SK-N-SH (cell line): Measurements from ENCODE around the gene PNO1. TPM values are rescaled to one million over a fixed set of nuclear protein-coding genes. Genes with fewer than 3 reads are reported as not detected.

Source experiments
- CTCF ChIA-PET: fragments of 300-600, 350-600 bp; formaldehyde crosslinking; extraction: SDS; loops from one replicate; lab custom pipeline; 2021; lab: Yijun Ruan, JAX
- POLR2A ChIA-PET: fragments of 350-600 bp; sonication (Branson Sonifier 250); formaldehyde crosslinking; extraction: SDS; loops from one replicate; lab custom pipeline; 2020; ENCODE audit warnings: antibody characterized with exemption, inconsistent platforms; lab: Yijun Ruan, JAX
- DNase-seq: peaks from one replicate; pipeline ENCODE4 v3.0.0; 2012
- H2AFZ ChIP-seq: fragments of 200-600 bp; sonication (generic); 2 replicates; pipeline ENCODE4 v1.8.1; 2016; ENCODE audit warnings: antibody characterized with exemption, mild to moderate bottlenecking, low read depth
- H3F3A ChIP-seq: fragments of 200-600 bp; sonication (generic); replicated peaks from 2 replicates; pipeline ENCODE3; 2016; ENCODE audit warnings: antibody characterized with exemption, mild to moderate bottlenecking; ENCODE audit not compliant: insufficient read depth
- H3K27ac ChIP-seq, 2 experiments: fragments of 200-500 bp in 1 of 2; fragments of 200-600 bp in 1 of 2; sonication (Bioruptor generic) in 1 of 2; sonication (generic), shearing (Covaris generic) in 1 of 2; 2 replicates each; pipeline versions ENCODE4 v1.5.1 to v1.6.1; 2014 to 2016; ENCODE audit warnings: low read depth in 2 of 2, inconsistent platforms in 1 of 2, low read length in 1 of 2, mild to moderate bottlenecking in 1 of 2, mixed read lengths in 1 of 2
- H3K27me3 ChIP-seq: fragments of 200-600 bp; sonication (generic), shearing (Covaris generic); 2 replicates; pipeline ENCODE4 v1.6.1; 2016; ENCODE audit warnings: mixed run types; ENCODE audit not compliant: insufficient read depth
- H3K36me3 ChIP-seq, 2 experiments: fragments of 200-500 bp in 1 of 2; fragments of 200-600 bp in 1 of 2; sonication (Bioruptor generic) in 1 of 2; sonication (generic) in 1 of 2; replicated peaks in 1 of 2; 2 replicates each; pipeline versions ENCODE3 to v1.5.1; 2014 to 2016; ENCODE audit warnings: low read length in 1 of 2, mild to moderate bottlenecking in 1 of 2; ENCODE audit not compliant: insufficient read depth in 2 of 2, control insufficient read depth in 1 of 2
- H3K4me1 ChIP-seq, 2 experiments: fragments of 200-500 bp in 1 of 2; fragments of 200-600 bp in 1 of 2; sonication (Bioruptor generic) in 1 of 2; sonication (generic), shearing (Covaris generic) in 1 of 2; 2 replicates each; pipeline versions ENCODE4 v1.5.1 to v1.6.1; 2014 to 2016; ENCODE audit warnings: low read depth in 1 of 2, low read length in 1 of 2, mixed run types in 1 of 2; ENCODE audit not compliant: insufficient read depth in 2 of 2, control insufficient read depth in 1 of 2
- H3K4me2 ChIP-seq: fragments of 200-600 bp; sonication (generic), shearing (Covaris generic); 2 replicates; pipeline ENCODE4 v1.6.1; 2017; ENCODE audit warnings: mixed run types
- H3K4me3 ChIP-seq, 2 experiments: fragments of 200-500 bp in 1 of 2; fragments of 200-600 bp in 1 of 2; sonication (Bioruptor generic) in 1 of 2; sonication (generic), shearing (Covaris generic) in 1 of 2; 2 replicates each; pipeline versions ENCODE4 v1.5.1 to v1.8.1; 2014 to 2016; ENCODE audit warnings: low read depth in 2 of 2, inconsistent platforms in 1 of 2, low read length in 1 of 2, mild to moderate bottlenecking in 1 of 2, mixed read lengths in 1 of 2, moderate library complexity in 1 of 2
- H3K79me2 ChIP-seq: fragments of 200-600 bp; sonication (generic); 2 replicates; pipeline ENCODE4 v1.8.1; 2017; ENCODE audit warnings: mild to moderate bottlenecking; ENCODE audit not compliant: insufficient read depth
- H3K9ac ChIP-seq: fragments of 200-600 bp; sonication (generic); 2 replicates; pipeline ENCODE4 v1.6.1; 2017; ENCODE audit warnings: mixed run types
- H3K9me2 ChIP-seq: fragments of 200-600 bp; sonication (generic); 2 replicates; pipeline ENCODE4 v1.6.1; 2017; ENCODE audit warnings: mixed run types
- H3K9me3 ChIP-seq: fragments of 200-600 bp; sonication (generic); 2 replicates; pipeline ENCODE4 v1.6.1; 2017; ENCODE audit warnings: mixed run types, mild to moderate bottlenecking, moderate library complexity
- H4K20me1 ChIP-seq: fragments of 200-600 bp; sonication (generic); 2 replicates; pipeline ENCODE4 v1.6.1; 2017; ENCODE audit warnings: mild to moderate bottlenecking, mixed run types; ENCODE audit not compliant: insufficient read depth
- CHD2 ChIP-seq: fragments of 150-350 bp; IDR thresholded peaks from 2 replicates; pipeline ENCODE4 v1.6.1; 2018; ENCODE audit warnings: low read length; ENCODE audit not compliant: partially characterized antibody
- EP300 ChIP-seq, 2 experiments: IDR thresholded peaks; 2 replicates each; pipeline versions ENCODE4 v1.4.0 to v1.6.1; 2012; ENCODE audit warnings: borderline replicate concordance in 1 of 2, low read depth in 1 of 2, low read length in 1 of 2
- EZH2phosphoT487 ChIP-seq: fragments of 200-600 bp; sonication (generic); IDR thresholded peaks from 2 replicates; pipeline ENCODE4 v1.6.1; 2017; ENCODE audit warnings: low read depth, mixed run types, mild to moderate bottlenecking, antibody characterized with exemption, moderate library complexity, borderline replicate concordance
- FOXM1 ChIP-seq: IDR thresholded peaks from 2 replicates; pipeline ENCODE4 v1.4.0; 2012; ENCODE audit warnings: low read depth, mild to moderate bottlenecking
- GABPA ChIP-seq: IDR thresholded peaks from 2 replicates; pipeline ENCODE4 v1.4.0; 2012; ENCODE audit warnings: low read depth, mild to moderate bottlenecking
- GATA2 ChIP-seq: sonication (generic); formaldehyde crosslinking; IDR thresholded peaks from 2 replicates; pipeline ENCODE4 v1.5.0; 2020; ENCODE audit warnings: mild to moderate bottlenecking, missing genetic modification reagents
- MXI1 ChIP-seq: IDR thresholded peaks from 2 replicates; pipeline ENCODE4 v1.6.1; 2012; ENCODE audit warnings: mild to moderate bottlenecking, low read depth, low read length, improper control_type of control experiment
- NRF1 ChIP-seq: IDR thresholded peaks from 2 replicates; pipeline ENCODE4 v1.6.1; 2012; ENCODE audit warnings: low read depth, mild to moderate bottlenecking, low read length
- PBX3 ChIP-seq: IDR thresholded peaks from 2 replicates; pipeline ENCODE4; 2012
- RAD21 ChIP-seq: IDR thresholded peaks from 2 replicates; pipeline ENCODE4 v1.6.1; 2012; ENCODE audit warnings: mild to moderate bottlenecking, low read length
- RCOR1 ChIP-seq: fragments of 150-350 bp; IDR thresholded peaks from 2 replicates; pipeline ENCODE4 v1.6.1; 2017; ENCODE audit warnings: antibody characterized with exemption, low read length
- REST ChIP-seq: IDR thresholded peaks from 2 replicates; pipeline ENCODE4 v1.6.1; 2012; ENCODE audit warnings: mild to moderate bottlenecking, low read depth, low read length, moderate library complexity
- RFX5 ChIP-seq: IDR thresholded peaks from 2 replicates; pipeline ENCODE4 v1.6.1; 2012; ENCODE audit warnings: mild to moderate bottlenecking, improper control_type of control experiment, low read length
- SIN3A ChIP-seq: IDR thresholded peaks from 2 replicates; pipeline ENCODE4 v1.6.1; 2012; ENCODE audit warnings: low read depth, mild to moderate bottlenecking, low read length, moderate library complexity, borderline replicate concordance
- TAF1 ChIP-seq: IDR thresholded peaks from 2 replicates; pipeline ENCODE4 v1.6.1; 2012; ENCODE audit warnings: low read depth, mild to moderate bottlenecking, low read length, moderate library complexity, borderline replicate concordance
- ZBTB33 ChIP-seq: IDR thresholded peaks from 2 replicates; pipeline ENCODE4 v1.4.0; 2012; ENCODE audit warnings: low read depth, borderline replicate concordance
- WGBS: methylation state at CpG from one replicate; pipeline ENCODE4 v1.1.6; 2017; ENCODE audit warnings: low lambda C conversion rate; 5-methylcytosine and 5-hydroxymethylcytosine counted together
- polyA plus RNA-seq, 3 experiments: library from polyadenylated mRNA; depleted of rRNA; stranded (reverse); fragments of >200 nt; gene quantifications; 2 replicates each; pipeline ENCODE4 v1.2.3, GENCODE V29; 2012

PNO1 gene
- polyA plus RNA-seq, 1 of the 3 experiments (the other 2 are of a cell fraction), result 20.6 TPM

- TF ChIP-seq ZBTB33 (no peak), TAF1 (no peak), RCOR1 (no peak), NRF1 (no peak)
These were observed 13.5 kb downstream of the PNO1 start (continued) for GRCh38 chr2:68171146-68171545.

- ChIA-PET POLR2A (no interaction called here), CTCF (no interaction called here)
- no peaks in the 10 kb centered on the region for H3K9me2 ChIP-seq
- no peak overlapping the region for H3K27ac ChIP-seq
- no peaks in the 10 kb centered on the region for H3K4me1 ChIP-seq
- H3K4me3 ChIP-seq, result no peak overlapping the region
- H3K9me3 ChIP-seq, result no peaks in the 10 kb centered on the region
- H3F3A ChIP-seq, result peaks cover 32% of the 10 kb centered on the region
- no peak overlapping the region for H3K9ac ChIP-seq
- peaks cover 71 to 74% of the 10 kb centered on the region in 2 experiments for H3K36me3 ChIP-seq
- no peak overlapping the region for H3K4me2 ChIP-seq
- no peaks in the 10 kb centered on the region for H3K27me3 ChIP-seq
- no peak for TF ChIP-seq EP300 (IDR thresholded peaks at IDR 0.05; ENCODE audit: borderline replicate concordance in 1 of 2, low read depth in 1 of 2, low read length in 1 of 2)
- no peak for TF ChIP-seq RAD21
- no peak for TF ChIP-seq RFX5
- TF ChIP-seq PBX3, result no peak
- TF ChIP-seq CHD2, result no peak
- no peak for TF ChIP-seq SIN3A
- TF ChIP-seq FOXM1, result no peak
- no peaks in the 10 kb centered on the region for H4K20me1 ChIP-seq
- no peak for DNase-seq
- 97% methylated on average over 4 of the region's 4 CpGs for WGBS
- H2AFZ ChIP-seq, result no peak overlapping the region
- H3K79me2 ChIP-seq, result peaks cover 17% of the 10 kb centered on the region; the same call in 1 of the 2 replicates
These were observed 14.0 kb downstream of the PNO1 start for GRCh38 chr2:68171684-68172083.

GRCh38 chr2:68172521-68172920 is 14.8 kb downstream of the PNO1 start:
- Histone ChIP-seq H3K4me1 (no peaks in the 10 kb centered on the region), H3K27ac (no peak overlapping the region; a peak in 1 of 4 replicates), H3F3A (peaks cover 32% of the 10 kb centered on the region), H3K27me3 (no peaks in the 10 kb centered on the region), H3K36me3 (peaks cover 67 to 70% of the 10 kb centered on the region in 2 experiments), H2AFZ (no peak overlapping the region), H3K9me3 (no peaks in the 10 kb centered on the region), H3K9me2 (no peaks in the 10 kb centered on the region), H4K20me1 (no peaks in the 10 kb centered on the region), H3K9ac (no peak overlapping the region), H3K4me3 (no peak overlapping the region), H3K79me2 (peaks cover 17% of the 10 kb centered on the region; the same call in 1 of the 2 replicates), H3K4me2 (no peak overlapping the region)
- ChIA-PET POLR2A (no interaction called here), CTCF (interaction anchor here (0.6 to 1.7 kb wide), 2 partner anchors 24 to 72 kb away, joined by 3 read pairs; no protein-coding TSS in a partner anchor)
- DNase-seq, result no peak
- 88% methylated on average over 2 of the region's 2 CpGs for WGBS
- TF ChIP-seq MXI1 (no peak), GABPA (no peak), EZH2phosphoT487 (no peak), ZBTB33 (no peak), GATA2 (CRISPR knock-in tag) (no peak), REST (no peak)
